Measurements from ENCODE around the gene RAD54L2.
"Not testable (repeated sequence)": the region's sequence is repeated elsewhere in the genome, so short reads cannot be mapped to it uniquely, and the experiment has no call there.

Gene RAD54L2

DNA sequence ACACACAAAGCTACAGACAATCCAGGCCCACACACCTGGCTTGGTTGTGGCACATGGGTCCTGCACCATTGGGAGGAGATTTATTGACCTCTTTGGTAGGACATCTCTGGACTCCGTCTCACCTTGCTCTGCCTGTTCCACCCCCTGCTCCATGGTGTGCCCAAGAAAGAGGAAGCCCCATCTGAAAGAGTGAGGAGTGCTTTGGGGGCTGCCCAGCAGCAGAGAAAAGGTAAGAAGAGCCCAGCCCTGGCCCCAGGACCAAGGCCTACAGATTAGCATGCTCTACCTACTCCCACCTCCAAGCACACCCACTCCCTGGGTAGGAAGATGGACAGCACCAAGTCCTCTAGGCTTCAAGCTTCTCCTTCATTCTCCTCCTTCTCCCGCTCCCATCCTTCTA is 35.5 kb upstream of the RAD54L2 start:
- no peak for TF ChIP-seq CTCF (conservative IDR thresholded peaks at IDR 0.05)
- no peak overlapping the region for H3K27ac ChIP-seq

DNA sequence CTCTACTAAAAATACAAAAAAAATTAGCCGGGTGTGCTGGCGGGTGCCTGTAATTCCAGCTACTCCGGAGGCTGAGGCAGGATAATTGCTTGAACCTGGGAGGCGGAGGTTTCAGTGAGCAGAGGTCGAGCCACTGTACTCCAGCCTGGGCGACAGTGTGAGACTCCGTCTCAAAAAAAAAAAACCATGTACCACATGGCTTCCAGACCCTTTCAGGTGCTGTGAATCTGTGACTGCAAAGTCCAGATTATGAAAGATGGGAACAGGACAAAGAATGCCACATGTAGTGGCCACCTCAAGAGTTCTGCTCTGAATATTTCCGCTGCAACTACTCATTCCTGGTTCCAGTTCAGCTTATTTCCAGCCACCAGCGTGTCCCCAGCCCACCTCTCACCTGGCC is 30.3 kb upstream of the RAD54L2 start:
- no peak overlapping the region for H3K27ac ChIP-seq
- no peak for TF ChIP-seq CTCF (conservative IDR thresholded peaks at IDR 0.05)

GRCh38 chr3:51510996-51511395 is 27.5 kb upstream of the RAD54L2 start:
- no peak for TF ChIP-seq CTCF (conservative IDR thresholded peaks at IDR 0.05)
- H3K27ac ChIP-seq = no peak overlapping the region; the same call in 1 of the 2 replicates

- H3K27ac ChIP-seq = no peak overlapping the region
- no peak for TF ChIP-seq CTCF (conservative IDR thresholded peaks at IDR 0.05)
Measured at GRCh38 chr3:51514210-51514609, 24.3 kb upstream of the RAD54L2 start.

DNA sequence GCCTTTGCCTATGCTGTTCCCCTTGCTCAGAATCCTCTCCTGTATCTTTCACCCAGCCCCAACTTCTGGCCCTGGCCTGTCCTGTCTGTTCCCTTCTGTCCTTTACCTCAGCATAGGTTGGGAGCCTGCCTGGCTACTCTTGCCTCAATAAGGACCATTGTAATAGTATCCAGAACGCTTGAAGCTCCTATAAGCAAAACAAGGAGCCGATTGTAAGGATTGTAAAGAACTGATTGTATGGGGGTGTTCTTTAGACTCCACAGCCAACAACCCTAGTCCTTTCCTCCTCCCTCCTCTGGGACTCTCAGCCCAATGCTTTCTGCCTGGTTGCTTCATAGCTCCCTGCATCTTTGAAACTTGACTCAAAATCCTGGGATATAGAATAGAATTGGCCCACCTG is 18.7 kb upstream of the RAD54L2 start:
- no peak for TF ChIP-seq CTCF (conservative IDR thresholded peaks at IDR 0.05)
- no peak overlapping the region for H3K27ac ChIP-seq

- not testable (repeated sequence) for H3K27ac ChIP-seq
Measured at GRCh38 chr3:51520906-51521730, 17.4 kb upstream of the RAD54L2 start.

- H3K27ac ChIP-seq = no peak overlapping the region
- no peak for TF ChIP-seq CTCF (conservative IDR thresholded peaks at IDR 0.05)
Measured at GRCh38 chr3:51522273-51522962, 16.1 kb upstream of the RAD54L2 start.

- not testable (repeated sequence) for H3K27ac ChIP-seq
Measured at GRCh38 chr3:51524874-51525273, 13.6 kb upstream of the RAD54L2 start.
